GM12878 (cell line): Measurements from ENCODE around the gene GALP. TPM values are rescaled to one million over a fixed set of nuclear protein-coding genes. Genes with fewer than 3 reads are reported as not detected.

Experiments used
- ATAC-seq: fragments of 200-7000 bp; cut with Tn5 transposase; 3 replicates; pipeline ENCODE4 v1.9.1; 2020; ENCODE audit warnings: mild to moderate bottlenecking, moderate library complexity
- BruUV-seq: library from RNA; stranded (reverse); fragments of 400-500 nt; replicated peaks from 2 replicates; lab custom pipeline; 2021; lab: Mats Ljungman, UMichigan
- CTCF ChIA-PET: fragments of 300-600 bp; sonication (Branson Sonifier 250); formaldehyde crosslinking; extraction: SDS; loops from one replicate; lab custom pipeline; 2021; ENCODE audit warnings: inconsistent platforms; lab: Yijun Ruan, JAX
- POLR2A ChIA-PET: fragments of 350-600 bp; formaldehyde crosslinking; extraction: SDS; loops from one replicate; lab custom pipeline; 2021; ENCODE audit warnings: inconsistent platforms; lab: Charles Lee
- RAD21 ChIA-PET: fragments of 300-600 bp; sonication (Branson Sonifier 250); formaldehyde crosslinking; loops from one replicate; lab custom pipeline; 2023; ENCODE audit warnings: antibody characterized with exemption; ENCODE audit not compliant: unreplicated experiment; lab: Charles Lee
- SMC1A ChIA-PET: fragments of 300-600 bp; sonication (Branson Sonifier 250); formaldehyde crosslinking; loops from one replicate; lab custom pipeline; 2023; ENCODE audit not compliant: unreplicated experiment, uncharacterized antibody; lab: Charles Lee
- DNase-seq: peaks from one replicate; pipeline ENCODE4 v3.0.0-alpha.2; 2011; ENCODE audit warnings: low read depth, low spot score
- FAIRE-seq: peaks from 3 replicates; lab custom pipeline; 2011; peaks lifted over from hg19 to GRCh38; lab: Jason Lieb, UNC
- H2AFZ ChIP-seq: 2 replicates; pipeline ENCODE4 v1.6.0; 2011; ENCODE audit warnings: low read depth, low read length, control low read depth; ENCODE audit not compliant: control insufficient read depth
- H3K27ac ChIP-seq: 2 replicates; pipeline ENCODE4 v1.5.1; 2011; ENCODE audit warnings: control low read depth; ENCODE audit not compliant: control insufficient read depth, insufficient read depth
- H3K27me3 ChIP-seq, 2 experiments: replicated peaks in 1 of 2; 2 replicates each; pipeline versions ENCODE4 v1.6.0 to v1.6.1; 2011; ENCODE audit warnings: low read length in 1 of 2; ENCODE audit not compliant: control insufficient read depth in 2 of 2, insufficient read depth in 2 of 2
- H3K36me3 ChIP-seq, 2 experiments: 2 replicates each; pipeline ENCODE4 v1.5.1; 2011; ENCODE audit warnings: low read length in 1 of 2; ENCODE audit not compliant: control insufficient read depth in 2 of 2, insufficient read depth in 2 of 2
- H3K4me1 ChIP-seq: 2 replicates; pipeline ENCODE4 v1.6.1; 2011; ENCODE audit warnings: mild to moderate bottlenecking, low read length, moderate library complexity, mixed read lengths; ENCODE audit not compliant: control insufficient read depth, insufficient read depth
- H3K4me2 ChIP-seq: 2 replicates; pipeline ENCODE4 v1.6.0; 2011; ENCODE audit warnings: control low read depth; ENCODE audit not compliant: control insufficient read depth, insufficient read depth
- H3K4me3 ChIP-seq: fragments of 200-600 bp; sonication (generic); 2 replicates; pipeline ENCODE4 v1.5.1; 2016
- H3K79me2 ChIP-seq: 2 replicates; pipeline ENCODE4 v1.6.0; 2011; ENCODE audit warnings: low read length; ENCODE audit not compliant: control insufficient read depth, insufficient read depth
- H3K9ac ChIP-seq: 2 replicates; pipeline ENCODE4 v1.8.0; 2011; ENCODE audit warnings: low read length, control low read depth, mixed read lengths; ENCODE audit not compliant: control insufficient read depth, insufficient read depth
- H3K9me3 ChIP-seq: replicated peaks from 3 replicates; pipeline ENCODE4 v1.5.1; 2011; ENCODE audit warnings: mild to moderate bottlenecking, low read length; ENCODE audit not compliant: control insufficient read depth, insufficient read depth
- H4K20me1 ChIP-seq: 2 replicates; pipeline ENCODE4 v1.6.0; 2011; ENCODE audit not compliant: control insufficient read depth, insufficient read depth
- FOXK2 ChIP-seq: fragments of 450-650 bp; IDR thresholded peaks from 2 replicates; pipeline ENCODE4 v1.6.1; 2017; ENCODE audit warnings: mild to moderate bottlenecking, moderate library complexity
- MTA3 ChIP-seq: IDR thresholded peaks from 2 replicates; pipeline ENCODE4 v1.6.1; 2012; ENCODE audit warnings: low read length, inconsistent platforms, borderline replicate concordance
- RBBP5 ChIP-seq: fragments of 200-600 bp; sonication (generic); conservative IDR thresholded peaks from 2 replicates; pipeline ENCODE4 v1.6.1; 2016
- RFX5 ChIP-seq: IDR thresholded peaks from 2 replicates; pipeline ENCODE4 v1.6.1; 2011; ENCODE audit warnings: low read depth, low read length, improper control_type of control experiment
- SIN3A ChIP-seq: IDR thresholded peaks from 2 replicates; pipeline ENCODE4 v1.6.1; 2012; ENCODE audit warnings: low read depth, low read length, improper control_type of control experiment
- SREBF2 ChIP-seq: IDR thresholded peaks from 2 replicates; pipeline ENCODE4 v1.6.1; 2012; ENCODE audit warnings: mild to moderate bottlenecking, low read length
- YY1 ChIP-seq: IDR thresholded peaks from 2 replicates; pipeline ENCODE4 v1.6.1; 2011; ENCODE audit warnings: low read depth, mild to moderate bottlenecking, low read length
- WGBS: methylation state at CpG from one replicate; pipeline ENCODE4 v1.1.6; 2016; ENCODE audit warnings: low lambda C conversion rate; ENCODE audit not compliant: insufficient replicate concordance, insufficient coverage; ENCODE audit errors: missing lambda C conversion rate; 5-methylcytosine and 5-hydroxymethylcytosine counted together
- in situ Hi-C: fragments of 300-500 bp; cut with MboI; formaldehyde crosslinking; loops from 9 replicates; pipeline ENCODE4 v1.14.3; 2018; ENCODE audit warnings: mixed read lengths
- intact Hi-C: fragments of 100-400 bp; cut with micrococcal nuclease; formaldehyde crosslinking; loops from one replicate; pipeline ENCODE4 v1.14.2; 2022; ENCODE audit not compliant: unreplicated experiment
- polyA plus RNA-seq, 11 experiments: library from polyadenylated mRNA; depleted of rRNA in 4 of 11; unstranded in 6 of 11; stranded (reverse) in 5 of 11; fragments of >200 nt; fragmentation: Nextera tagmentation in 4 of 11; fragmentation: Illumina TruSeq in 1 of 11; extraction: Ambion mirVana in 4 of 11; extraction: Trizol in 1 of 11; gene quantifications; 1 replicate in 1 of 11; 2 replicates in 10 of 11; pipeline versions ENCODE4 v1.2.1 to v1.2.3, GENCODE V29; 2011 to 2016; ENCODE audit warnings: inconsistent platforms in 2 of 11, missing spikeins in 2 of 11, low read depth in 1 of 11
- total RNA-seq, 4 experiments: library from RNA; depleted of rRNA in 3 of 4; stranded (reverse); fragments of >200 nt in 3 of 4; fragmentation: Illumina TruSeq in 1 of 4; extraction: Trizol in 1 of 4; gene quantifications; 2 replicates each; pipeline versions ENCODE4 v1.2.1 to v1.2.3, GENCODE V29; 2013 to 2021
- TF ChIP-seq, protein P1 (sequence below): fragments of 450-650 bp; IDR thresholded peaks from 2 replicates; pipeline ENCODE4 v1.6.1; 2017; ENCODE audit warnings: low read depth, mild to moderate bottlenecking, moderate library complexity
- TF ChIP-seq, protein P2 (sequence below): fragments of 450-650 bp; IDR thresholded peaks from 2 replicates; pipeline ENCODE4 v1.6.1; 2017; ENCODE audit warnings: borderline replicate concordance
- TF ChIP-seq, protein P3 (sequence below): fragments of 450-650 bp; IDR thresholded peaks from 2 replicates; pipeline ENCODE4 v1.6.1; 2016; ENCODE audit warnings: mild to moderate bottlenecking, moderate library complexity, borderline replicate concordance

GALP gene
- total and polyA plus RNA-seq, 10 of the 15 experiments (the other 5 are each of a cell fraction or from before 2014, with no cell fraction given), result not detected

DNA sequence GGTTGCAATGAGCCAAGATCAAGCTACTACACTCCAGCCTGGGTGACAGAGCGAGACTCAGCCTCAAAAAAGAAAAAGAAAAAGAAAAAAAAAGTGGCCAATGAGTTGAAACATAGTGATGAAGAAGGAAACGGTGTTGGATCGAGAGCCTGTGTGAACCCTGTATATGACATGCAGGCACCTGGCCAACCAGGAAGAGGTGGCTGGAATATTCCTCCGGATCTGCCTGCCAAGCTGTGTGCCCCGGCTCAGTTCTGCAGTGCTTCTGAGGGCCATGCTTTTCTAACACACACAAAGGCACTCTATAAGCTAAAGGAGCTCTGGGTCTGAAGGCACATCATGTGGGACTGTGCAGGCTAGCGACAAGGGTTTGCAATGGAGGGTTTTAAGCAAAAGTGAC lies 38.4 kb upstream of the GALP start (continued):
- TF ChIP-seq, protein P1, sequence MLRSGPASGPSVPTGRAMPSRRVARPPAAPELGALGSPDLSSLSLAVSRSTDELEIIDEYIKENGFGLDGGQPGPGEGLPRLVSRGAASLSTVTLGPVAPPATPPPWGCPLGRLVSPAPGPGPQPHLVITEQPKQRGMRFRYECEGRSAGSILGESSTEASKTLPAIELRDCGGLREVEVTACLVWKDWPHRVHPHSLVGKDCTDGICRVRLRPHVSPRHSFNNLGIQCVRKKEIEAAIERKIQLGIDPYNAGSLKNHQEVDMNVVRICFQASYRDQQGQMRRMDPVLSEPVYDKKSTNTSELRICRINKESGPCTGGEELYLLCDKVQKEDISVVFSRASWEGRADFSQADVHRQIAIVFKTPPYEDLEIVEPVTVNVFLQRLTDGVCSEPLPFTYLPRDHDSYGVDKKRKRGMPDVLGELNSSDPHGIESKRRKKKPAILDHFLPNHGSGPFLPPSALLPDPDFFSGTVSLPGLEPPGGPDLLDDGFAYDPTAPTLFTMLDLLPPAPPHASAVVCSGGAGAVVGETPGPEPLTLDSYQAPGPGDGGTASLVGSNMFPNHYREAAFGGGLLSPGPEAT, result no peak
- TF ChIP-seq SREBF2 (no peak), RFX5 (no peak)
- TF ChIP-seq, protein P2, sequence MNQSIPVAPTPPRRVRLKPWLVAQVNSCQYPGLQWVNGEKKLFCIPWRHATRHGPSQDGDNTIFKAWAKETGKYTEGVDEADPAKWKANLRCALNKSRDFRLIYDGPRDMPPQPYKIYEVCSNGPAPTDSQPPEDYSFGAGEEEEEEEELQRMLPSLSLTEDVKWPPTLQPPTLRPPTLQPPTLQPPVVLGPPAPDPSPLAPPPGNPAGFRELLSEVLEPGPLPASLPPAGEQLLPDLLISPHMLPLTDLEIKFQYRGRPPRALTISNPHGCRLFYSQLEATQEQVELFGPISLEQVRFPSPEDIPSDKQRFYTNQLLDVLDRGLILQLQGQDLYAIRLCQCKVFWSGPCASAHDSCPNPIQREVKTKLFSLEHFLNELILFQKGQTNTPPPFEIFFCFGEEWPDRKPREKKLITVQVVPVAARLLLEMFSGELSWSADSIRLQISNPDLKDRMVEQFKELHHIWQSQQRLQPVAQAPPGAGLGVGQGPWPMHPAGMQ, result no peak
- TF ChIP-seq, all 136 proteins: peak for 0

DNA sequence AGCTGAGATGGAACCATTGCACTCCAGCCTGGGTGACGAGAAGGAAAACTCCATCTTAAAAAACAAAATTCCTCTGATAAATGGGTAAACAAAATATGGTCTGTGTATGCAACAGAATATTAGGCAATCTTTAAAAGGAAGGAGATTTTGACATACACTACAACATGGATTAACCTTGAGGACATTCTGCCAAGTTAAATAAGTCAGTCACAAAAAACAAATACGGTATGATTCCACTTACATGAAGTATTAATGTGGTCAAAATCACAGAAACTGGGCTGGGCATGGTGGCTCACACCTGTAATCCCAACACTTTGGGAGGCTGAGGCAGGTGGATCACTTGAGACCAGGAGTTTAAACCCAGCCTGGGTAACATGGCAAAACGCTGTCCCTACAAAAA lies 37.7 kb upstream of the GALP start:
- DNase-seq (no peak), FAIRE-seq (no peak), ATAC-seq (no peak)
- 71% methylated on average over 3 of the region's 3 CpGs for WGBS
- Histone ChIP-seq H3K9ac (no peak overlapping the region), H3K4me3 (no peak overlapping the region), H3K27me3 (no peaks in the 10 kb centered on the region), H3K9me3 (no peaks in the 10 kb centered on the region), H4K20me1 (no peaks in the 10 kb centered on the region), H3K36me3 (peaks cover 0 to 5% of the 10 kb centered on the region in 2 experiments; a peak in 2 of 4 replicates), H3K79me2 (peaks cover 17% of the 10 kb centered on the region), H2AFZ (no peak overlapping the region), H3K27ac (no peak overlapping the region), H3K4me1 (peaks cover 25% of the 10 kb centered on the region), H3K4me2 (no peak overlapping the region)
- TF ChIP-seq YY1 (no peak), MTA3 (no peak), FOXK2 (no peak), RBBP5 (no peak), SIN3A (no peak)
- TF ChIP-seq, protein P3, sequence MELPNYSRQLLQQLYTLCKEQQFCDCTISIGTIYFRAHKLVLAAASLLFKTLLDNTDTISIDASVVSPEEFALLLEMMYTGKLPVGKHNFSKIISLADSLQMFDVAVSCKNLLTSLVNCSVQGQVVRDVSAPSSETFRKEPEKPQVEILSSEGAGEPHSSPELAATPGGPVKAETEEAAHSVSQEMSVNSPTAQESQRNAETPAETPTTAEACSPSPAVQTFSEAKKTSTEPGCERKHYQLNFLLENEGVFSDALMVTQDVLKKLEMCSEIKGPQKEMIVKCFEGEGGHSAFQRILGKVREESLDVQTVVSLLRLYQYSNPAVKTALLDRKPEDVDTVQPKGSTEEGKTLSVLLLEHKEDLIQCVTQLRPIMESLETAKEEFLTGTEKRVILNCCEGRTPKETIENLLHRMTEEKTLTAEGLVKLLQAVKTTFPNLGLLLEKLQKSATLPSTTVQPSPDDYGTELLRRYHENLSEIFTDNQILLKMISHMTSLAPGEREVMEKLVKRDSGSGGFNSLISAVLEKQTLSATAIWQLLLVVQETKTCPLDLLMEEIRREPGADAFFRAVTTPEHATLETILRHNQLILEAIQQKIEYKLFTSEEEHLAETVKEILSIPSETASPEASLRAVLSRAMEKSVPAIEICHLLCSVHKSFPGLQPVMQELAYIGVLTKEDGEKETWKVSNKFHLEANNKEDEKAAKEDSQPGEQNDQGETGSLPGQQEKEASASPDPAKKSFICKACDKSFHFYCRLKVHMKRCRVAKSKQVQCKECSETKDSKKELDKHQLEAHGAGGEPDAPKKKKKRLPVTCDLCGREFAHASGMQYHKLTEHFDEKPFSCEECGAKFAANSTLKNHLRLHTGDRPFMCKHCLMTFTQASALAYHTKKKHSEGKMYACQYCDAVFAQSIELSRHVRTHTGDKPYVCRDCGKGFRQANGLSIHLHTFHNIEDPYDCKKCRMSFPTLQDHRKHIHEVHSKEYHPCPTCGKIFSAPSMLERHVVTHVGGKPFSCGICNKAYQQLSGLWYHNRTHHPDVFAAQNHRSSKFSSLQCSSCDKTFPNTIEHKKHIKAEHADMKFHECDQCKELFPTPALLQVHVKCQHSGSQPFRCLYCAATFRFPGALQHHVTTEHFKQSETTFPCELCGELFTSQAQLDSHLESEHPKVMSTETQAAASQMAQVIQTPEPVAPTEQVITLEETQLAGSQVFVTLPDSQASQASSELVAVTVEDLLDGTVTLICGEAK, result no peak
- ChIA-PET CTCF (interaction anchor here (2.0 kb wide), 1 partner anchor 9 kb away, joined by 5 read pairs; no protein-coding TSS in a partner anchor), POLR2A (interaction anchor here (5.6 kb wide), 1 partner anchor 16 kb away, joined by 29 read pairs; the partner anchor contains the start of gene ZNF787), SMC1A (no interaction called here), RAD21 (no interaction called here)
- intact Hi-C loops, result no loop called here
- in situ Hi-C loops, result loop anchor here (25.0 kb wide), 1 partner anchor 1674 kb away; the partner anchor contains the start of gene ZNF552
- no TSS peak for BruUV-seq
